HG03135 (cell line): ENCODE data around the gene ONECUT2.

Experiments
- ATAC-seq: cut with Tn5 transposase; IDR thresholded peaks from one replicate; pipeline ENCODE4 v1.9.1; 2021; ENCODE audit warnings: mild to moderate bottlenecking, moderate library complexity; ENCODE audit not compliant: unreplicated experiment

ONECUT2 gene

GRCh38 chr18:57431002-57431382 lies 4.2 kb upstream of the ONECUT2 start:
- ATAC-seq, result no peak

DNA sequence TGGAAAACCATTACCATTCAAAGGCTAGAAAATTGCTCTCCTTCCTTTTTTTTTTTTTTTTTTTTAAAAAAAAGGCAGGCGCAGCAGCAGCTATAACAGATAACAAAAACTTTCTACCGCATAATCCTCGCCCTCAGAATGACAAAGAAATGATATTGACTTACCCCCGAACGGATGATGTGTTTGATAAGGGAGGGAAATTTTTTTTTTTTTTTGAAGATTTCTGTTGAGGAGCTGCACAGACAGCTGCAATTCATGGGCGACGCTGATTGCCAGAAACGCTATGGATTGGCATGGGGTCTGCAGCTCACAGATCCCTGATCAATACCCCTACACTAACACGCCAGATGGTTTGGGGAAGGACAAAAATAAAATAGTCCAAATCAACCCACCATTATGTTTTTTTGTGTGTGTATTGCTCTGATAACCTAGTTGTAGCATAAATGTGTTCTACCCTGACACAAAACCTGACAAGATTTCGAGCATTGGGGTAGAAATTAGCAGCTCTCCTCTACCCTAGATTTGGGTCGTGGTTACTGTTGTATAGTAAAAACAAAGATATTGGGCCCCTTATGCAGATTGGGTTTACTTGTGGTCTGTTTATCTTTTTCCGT lies 3.6 kb upstream of the ONECUT2 start:
- no peak for ATAC-seq

DNA sequence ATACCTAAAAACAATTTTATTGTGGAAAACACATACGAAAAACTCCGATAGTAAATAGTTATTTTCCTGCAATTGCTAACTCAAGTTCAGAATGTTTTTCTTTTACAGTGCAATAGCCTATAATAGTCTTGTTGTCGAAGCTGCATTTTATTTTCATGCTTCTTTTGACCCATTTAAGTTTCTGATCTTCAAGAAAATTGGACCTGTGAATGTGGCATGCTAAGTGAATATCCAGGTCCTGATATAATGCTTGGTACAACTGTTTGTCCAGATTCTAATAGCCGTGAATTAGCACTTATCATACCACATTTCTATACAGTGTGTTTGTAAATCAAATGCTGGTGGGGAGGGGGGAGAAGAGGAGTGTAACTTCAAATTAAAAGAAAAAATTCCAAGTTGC lies 3.0 kb upstream of the ONECUT2 start:
- ATAC-seq, result no peak

DNA sequence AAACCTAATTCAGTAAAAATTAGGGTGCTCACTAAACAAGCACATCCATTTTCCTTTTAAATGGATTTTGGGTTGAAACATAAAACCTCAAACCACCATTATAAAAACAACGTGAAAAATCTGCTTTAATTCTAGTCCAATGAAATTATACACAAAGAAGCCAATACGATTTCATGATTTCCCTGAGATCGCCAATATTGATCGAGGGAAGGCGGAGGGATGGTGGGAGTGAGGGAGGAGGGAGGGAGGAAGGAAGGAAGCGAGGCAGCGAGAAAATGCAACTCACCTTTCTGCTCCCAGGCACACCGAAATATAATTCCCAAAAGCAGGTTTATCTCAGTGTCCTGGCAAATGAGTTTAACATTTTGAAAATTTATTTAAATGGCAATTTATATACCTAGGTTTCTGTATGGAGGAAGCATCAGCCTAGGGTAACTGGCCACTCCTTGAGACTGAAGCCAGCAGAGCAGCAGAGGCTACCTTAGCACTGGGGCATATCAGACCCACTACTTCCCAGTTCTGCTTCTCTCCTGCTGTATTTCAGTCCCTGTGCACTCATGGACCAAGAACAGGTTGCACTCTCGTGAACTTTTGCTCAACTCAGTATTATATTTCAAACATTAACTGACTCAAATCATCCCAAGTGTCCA lies 2.3 kb upstream of the ONECUT2 start:
- no peak for ATAC-seq

DNA sequence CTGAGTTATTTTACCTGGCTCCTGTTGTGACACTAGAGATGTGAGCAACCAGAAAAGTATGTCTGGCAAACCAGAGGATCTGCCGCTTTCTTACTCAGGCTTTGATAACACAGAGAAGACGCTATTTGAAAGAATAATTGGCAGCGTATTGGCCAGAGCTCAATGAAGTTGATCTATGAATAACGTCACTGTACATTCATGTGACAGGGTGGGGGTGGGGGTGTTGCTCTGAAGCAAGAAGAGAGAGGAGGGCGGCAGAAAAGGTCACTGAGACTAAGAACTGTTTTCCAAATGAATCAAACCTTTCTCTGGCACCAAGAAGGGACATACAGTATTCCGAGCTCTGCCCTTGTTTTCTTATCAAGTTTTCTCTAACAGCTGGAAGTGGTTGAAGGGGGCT lies 1.7 kb upstream of the ONECUT2 start:
- ATAC-seq, result no peak

GRCh38 chr18:57433934-57434535 lies 1.1 kb upstream of the ONECUT2 start:
- ATAC-seq, result no peak

- no peak for ATAC-seq
Observed at GRCh38 chr18:57435846-57436190, 644 bp downstream of the ONECUT2 start.

DNA sequence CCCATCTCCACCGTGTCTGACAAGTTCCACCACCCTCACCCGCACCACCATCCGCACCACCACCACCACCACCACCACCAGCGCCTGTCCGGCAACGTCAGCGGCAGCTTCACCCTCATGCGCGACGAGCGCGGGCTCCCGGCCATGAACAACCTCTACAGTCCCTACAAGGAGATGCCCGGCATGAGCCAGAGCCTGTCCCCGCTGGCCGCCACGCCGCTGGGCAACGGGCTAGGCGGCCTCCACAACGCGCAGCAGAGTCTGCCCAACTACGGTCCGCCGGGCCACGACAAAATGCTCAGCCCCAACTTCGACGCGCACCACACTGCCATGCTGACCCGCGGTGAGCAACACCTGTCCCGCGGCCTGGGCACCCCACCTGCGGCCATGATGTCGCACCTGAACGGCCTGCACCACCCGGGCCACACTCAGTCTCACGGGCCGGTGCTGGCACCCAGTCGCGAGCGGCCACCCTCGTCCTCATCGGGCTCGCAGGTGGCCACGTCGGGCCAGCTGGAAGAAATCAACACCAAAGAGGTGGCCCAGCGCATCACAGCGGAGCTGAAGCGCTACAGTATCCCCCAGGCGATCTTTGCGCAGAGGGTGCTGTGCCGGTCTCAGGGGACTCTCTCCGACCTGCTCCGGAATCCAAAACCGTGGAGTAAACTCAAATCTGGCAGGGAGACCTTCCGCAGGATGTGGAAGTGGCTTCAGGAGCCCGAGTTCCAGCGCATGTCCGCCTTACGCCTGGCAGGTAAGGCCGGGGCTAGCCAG lies 1.2 kb downstream of the ONECUT2 start:
- no peak for ATAC-seq

DNA sequence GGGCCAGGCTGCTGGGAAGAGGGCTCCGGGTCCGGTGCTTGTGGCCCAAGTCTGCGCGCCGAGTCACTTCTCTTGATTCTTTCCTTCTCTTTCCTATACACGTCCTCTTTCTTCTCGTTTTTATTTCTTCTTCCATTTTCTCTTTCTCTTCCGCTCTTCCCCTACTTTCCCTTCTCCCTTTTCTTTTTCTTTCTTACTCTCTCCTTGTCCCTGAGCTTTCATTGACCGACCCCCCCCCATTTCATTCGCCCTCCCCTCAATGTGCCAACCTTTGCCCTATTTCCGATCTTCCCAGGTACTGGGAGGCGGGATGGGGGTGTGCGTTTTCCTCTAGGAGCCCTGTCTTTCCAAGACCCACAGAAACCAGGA lies 1.8 kb downstream of the ONECUT2 start:
- ATAC-seq, result no peak

DNA sequence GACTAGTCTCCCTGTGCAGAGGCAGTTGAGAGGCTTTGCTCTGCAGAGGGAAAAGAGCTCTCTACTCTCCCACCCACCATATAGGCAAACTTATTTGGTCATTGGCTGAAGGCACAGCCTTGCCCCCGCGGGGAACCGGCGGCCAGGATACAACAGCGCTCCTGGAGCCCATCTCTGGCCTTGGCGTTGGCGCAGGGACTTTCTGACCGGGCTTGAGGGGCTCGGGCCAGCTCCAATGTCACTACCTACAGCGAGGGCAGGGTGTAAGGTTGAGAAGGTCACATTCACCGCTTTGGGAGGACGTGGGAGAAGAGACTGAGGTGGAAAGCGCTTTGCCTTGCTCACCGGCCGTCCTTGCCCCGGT lies 2.2 kb downstream of the ONECUT2 start:
- ATAC-seq, result no peak

DNA sequence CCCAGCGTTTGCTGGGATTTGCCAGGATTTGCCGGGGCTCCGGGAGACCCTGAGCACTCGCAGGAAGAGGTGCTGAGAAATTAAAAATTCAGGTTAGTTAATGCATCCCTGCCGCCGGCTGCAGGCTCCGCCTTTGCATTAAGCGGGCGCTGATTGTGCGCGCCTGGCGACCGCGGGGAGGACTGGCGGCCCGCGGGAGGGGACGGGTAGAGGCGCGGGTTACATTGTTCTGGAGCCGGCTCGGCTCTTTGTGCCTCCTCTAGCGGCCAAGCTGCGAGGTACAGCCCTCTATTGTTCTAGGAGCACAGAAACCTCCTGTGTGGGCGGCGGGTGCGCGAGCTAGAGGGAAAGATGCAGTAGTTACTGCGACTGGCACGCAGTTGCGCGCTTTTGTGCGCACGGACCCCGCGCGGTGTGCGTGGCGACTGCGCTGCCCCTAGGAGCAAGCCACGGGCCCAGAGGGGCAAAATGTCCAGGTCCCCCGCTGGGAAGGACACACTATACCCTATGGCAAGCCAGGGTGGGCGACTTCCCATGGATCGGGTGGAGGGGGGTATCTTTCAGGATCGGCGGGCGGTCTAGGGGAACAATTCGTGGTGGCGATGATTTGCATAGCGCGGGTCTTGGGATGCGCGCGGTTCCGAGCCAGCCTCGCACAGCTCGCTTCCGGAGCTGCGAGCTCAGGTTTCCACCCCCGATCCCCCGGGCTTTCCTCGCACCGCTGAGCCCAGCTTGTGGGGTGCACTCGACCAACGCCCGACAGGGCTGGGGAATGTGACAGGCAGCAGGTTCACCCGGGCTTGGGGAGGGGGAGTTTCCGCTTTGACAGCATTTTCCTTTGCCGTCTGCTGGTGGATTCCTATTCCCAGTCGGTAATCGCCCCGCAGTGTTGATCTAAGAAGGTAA lies 2.8 kb downstream of the ONECUT2 start:
- peak; percentile 67 for ATAC-seq

DNA sequence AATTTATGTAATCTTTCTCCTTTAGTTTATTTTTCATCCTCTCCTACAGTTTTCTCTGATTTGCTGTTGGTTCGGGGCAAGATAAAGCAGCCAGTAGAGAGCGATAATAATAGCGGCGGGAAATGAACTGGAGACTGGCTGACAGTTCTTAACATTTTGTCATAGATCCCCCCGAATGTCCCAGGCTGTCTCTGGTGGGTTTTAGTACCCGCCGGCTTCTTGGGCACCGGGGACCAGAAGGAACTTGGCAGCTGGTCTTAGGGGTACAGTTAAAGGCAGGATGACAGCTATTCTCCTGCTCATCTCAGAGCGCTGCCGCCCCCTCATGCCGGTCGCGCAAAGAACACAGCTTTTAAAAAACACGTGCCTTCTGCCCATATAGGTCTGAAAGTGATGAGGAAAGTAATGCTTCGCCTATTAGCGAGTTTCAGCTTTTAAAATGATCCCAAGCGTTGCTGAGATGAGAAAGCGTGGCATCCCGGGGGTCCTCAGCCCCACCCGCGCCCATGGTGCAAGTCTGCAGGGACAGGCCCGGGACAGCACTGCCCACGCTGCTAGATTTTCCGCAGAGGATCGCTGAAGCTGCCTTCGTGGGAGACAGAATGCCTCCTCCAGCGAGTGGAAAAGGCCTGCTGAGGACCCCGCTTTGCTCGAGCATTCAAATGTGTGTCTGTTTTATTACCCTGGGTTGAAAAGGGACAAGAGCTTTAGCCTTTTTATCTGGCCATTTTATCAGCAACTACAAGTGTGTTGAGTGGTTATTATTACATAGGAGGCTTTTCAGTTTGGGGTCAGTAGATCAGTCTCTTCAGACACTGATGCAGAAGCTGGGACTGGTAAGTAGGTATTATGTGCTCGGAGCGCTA lies 3.8 kb downstream of the ONECUT2 start:
- ATAC-seq, result no peak

- ATAC-seq, result no peak
Observed at GRCh38 chr18:57439609-57439968, 4.4 kb downstream of the ONECUT2 start.

GRCh38 chr18:57439985-57440330 lies 4.8 kb downstream of the ONECUT2 start:
- no peak for ATAC-seq

DNA sequence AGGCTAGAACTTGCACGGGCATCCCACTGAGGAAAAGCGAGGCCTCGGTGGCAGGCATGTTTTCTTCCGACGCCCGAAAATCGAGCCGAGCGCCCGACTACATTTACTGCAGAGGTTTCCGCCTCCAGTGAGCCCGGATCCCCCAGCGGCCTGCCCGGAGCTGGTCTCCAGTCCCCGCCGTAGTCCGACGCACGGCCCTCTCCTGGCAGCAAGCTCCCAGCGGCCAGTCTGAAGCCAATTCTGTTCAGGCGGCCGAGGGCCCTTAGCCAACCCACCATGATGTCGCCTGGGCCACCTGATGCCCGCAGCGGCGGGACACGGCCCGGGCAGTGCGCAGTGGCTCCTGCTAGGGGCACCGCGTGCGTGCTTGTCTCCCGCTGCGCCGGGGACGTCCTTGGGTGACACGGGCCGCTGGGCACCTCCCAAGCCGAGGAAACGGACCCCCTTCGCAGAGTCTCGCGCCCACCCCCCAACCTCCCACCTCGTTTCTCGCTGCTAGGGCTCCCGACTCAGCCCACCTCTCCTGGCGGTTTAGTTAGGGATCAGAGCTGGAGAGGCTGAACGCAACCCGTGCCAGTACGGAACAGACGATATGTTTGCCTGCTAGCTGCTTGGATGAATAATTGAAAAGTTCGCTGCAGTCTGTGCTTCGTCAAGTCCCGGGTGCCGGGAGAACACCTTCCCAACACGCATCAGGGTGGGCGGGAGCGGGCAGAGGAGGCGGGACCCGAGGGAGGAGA lies 5.3 kb downstream of the ONECUT2 start:
- ATAC-seq, result no peak

GRCh38 chr18:57441071-57441794 lies 6.1 kb downstream of the ONECUT2 start:
- ATAC-seq, result no peak

DNA sequence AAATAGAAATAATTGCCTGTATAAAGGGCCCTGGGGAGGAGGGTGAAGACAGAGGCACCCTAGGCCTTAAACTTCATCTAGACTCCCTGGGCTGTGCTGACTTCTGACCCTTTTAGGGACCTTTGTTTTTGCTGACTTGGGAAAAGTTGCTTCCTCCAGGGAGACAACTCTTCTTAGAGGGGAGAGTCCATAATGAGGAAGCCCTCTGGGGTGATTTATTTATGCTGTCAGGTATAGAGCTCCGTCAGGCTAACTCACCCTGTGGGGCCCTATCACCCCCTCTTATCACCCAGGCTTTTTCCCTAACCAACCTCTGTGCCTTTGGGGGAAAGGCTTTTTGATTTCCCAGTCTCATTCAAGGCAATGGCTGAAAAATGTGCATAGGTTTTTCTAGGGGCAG lies 8.1 kb downstream of the ONECUT2 start:
- ATAC-seq, result no peak

GRCh38 chr18:57443702-57444101 lies 8.5 kb downstream of the ONECUT2 start:
- ATAC-seq, result no peak

- no peak for ATAC-seq
Observed at GRCh38 chr18:57444301-57444759, 9.2 kb downstream of the ONECUT2 start.
